Measurements from ENCODE around the gene DNAJB6.
"Not testable (repeated sequence)": the region's sequence is repeated elsewhere in the genome, so short reads cannot be mapped to it uniquely, and the experiment has no call there.

DNAJB6 gene

GRCh38 chr7:157445246-157445955 lies 108.6 kb downstream of the DNAJB6 start:
- no peak for DNase-seq

GRCh38 chr7:157445956-157446295 lies 109.1 kb downstream of the DNAJB6 start:
- no peak for DNase-seq

GRCh38 chr7:157446322-157446721 lies 109.5 kb downstream of the DNAJB6 start:
- no peak for DNase-seq

- not testable (repeated sequence) for DNase-seq
Measured at GRCh38 chr7:157454003-157454402, 117.2 kb downstream of the DNAJB6 start.

- no peak for DNase-seq
Measured at GRCh38 chr7:157457355-157458253, 120.8 kb downstream of the DNAJB6 start.

DNA sequence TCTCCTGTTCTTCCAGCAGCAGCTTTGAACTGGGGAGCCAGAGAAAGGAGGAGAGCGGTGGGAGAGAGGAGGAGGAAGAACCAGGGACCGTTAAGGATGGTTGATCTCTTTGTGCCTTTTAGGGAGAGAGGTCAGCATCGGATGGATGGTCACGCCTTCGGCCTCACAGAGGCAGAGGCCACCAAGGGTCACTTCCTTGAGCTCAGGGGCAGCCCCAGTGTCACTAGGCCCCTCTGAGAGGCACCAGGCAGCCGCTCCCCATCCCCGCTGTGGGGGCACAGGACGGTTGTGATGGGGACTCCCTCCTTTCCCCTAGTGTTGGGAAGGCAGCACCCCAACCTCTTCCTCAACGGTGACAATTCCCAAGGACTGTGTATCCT lies 121.4 kb downstream of the DNAJB6 start:
- no peak for DNase-seq

GRCh38 chr7:157459966-157460365 lies 123.2 kb downstream of the DNAJB6 start:
- DNase-seq, result no peak

DNA sequence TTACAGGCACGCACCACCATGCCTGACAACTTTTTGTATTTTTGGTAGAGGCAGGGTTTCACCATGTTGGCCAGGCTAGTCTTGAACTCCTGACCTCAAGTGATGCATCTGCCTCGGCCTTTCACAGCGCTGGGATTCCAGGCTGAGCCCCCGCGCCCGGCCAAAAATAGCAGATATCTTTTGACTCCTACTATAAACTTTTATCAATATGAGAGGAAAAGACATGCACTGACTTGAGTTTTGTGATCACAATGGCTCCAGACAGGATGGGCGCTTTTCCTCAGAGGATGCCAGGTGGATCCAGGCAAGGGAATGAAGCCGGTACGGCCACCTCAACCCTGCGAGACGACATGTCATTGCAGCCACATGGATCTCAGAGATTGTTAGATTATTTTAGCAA lies 123.9 kb downstream of the DNAJB6 start:
- DNase-seq, result no peak

DNA sequence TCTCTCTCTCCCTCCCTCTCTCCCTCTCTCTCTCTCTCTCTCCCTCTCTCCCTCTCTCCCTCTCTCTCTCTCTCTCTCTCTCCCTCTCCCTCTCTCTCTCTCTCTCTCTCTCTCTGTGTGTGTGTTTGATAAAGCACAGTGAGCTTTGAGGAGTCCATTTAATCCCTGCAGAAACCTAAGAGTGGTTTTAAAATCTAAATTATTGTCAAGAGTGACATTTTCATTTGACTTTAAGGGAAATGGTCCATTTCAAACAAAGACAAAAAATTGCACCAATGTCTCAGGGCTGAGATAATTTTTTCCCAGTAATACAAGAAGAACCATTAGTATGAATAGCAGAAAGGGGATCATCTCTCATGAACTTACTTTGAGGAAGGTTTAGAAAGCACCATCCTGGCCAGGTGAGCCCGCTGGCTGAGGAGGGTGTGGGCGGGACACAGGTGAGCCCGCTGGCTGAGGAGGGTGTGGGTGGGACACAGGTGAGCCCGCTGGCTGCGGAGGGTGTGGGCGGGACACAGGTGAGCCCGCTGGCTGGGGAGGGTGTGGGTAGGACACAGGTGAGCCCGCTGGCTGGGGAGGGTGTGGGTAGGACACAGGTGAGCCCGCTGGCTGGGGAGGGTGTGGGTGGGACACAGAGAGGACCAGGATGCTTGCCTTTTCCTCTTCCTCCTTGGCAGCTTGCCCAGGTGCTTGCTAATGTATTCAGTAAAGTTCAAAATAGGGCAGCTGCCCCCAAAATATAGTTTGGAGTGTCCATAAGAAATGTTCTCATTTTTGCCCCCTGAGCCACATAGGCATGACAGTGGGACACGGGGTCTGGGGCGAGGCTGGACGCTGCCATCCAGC lies 125.0 kb downstream of the DNAJB6 start:
- no peak for DNase-seq

DNA sequence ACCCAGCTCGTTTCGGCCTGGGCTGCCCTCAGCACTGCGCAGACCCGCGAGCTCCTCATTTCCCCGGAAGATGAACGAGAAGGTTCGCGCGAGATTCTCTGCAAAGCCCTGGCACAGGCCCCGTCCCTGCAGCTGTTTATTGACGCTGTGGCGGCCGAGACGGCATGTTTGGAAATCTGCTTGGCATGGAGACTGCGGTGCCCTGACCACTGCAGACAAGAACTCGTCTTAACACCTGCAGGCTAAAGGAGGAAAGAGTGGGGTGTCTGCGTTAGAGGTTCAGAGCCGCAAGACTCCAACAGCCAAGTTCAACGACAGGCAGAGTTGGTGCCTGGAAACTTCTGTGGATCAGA lies 125.6 kb downstream of the DNAJB6 start:
- DNase-seq, result no peak

GRCh38 chr7:157462840-157463239 lies 126.0 kb downstream of the DNAJB6 start:
- no peak for DNase-seq

DNA sequence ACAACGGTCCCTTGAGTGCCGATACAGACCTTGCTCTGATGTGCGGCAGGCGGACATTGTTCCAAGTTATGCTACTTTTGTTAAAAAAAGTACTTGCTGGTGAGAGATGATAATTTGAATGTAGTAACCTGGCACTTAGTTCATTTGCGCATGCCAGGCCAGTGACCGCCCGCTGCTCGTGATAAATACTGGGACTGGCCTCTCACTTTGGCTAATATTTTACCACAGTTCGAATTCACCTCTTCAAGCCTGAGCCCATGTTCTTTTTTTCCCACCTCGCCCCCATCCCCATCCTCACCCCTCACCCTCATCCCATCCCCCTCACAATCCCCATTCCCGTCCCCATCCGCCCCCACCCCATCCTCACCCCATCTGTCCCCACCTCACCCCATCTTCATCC lies 126.4 kb downstream of the DNAJB6 start:
- DNase-seq, result no peak

GRCh38 chr7:157464111-157464970 lies 127.5 kb downstream of the DNAJB6 start:
- DNase-seq, result no peak

GRCh38 chr7:157464971-157465886 lies 128.4 kb downstream of the DNAJB6 start:
- DNase-seq, result no peak

- no peak for DNase-seq
Measured at GRCh38 chr7:157465891-157466866, 129.4 kb downstream of the DNAJB6 start.

- DNase-seq, result no peak
Measured at GRCh38 chr7:157466867-157467261, 130.1 kb downstream of the DNAJB6 start.
